Endothelial cell of umbilical vein (primary cell): ENCODE data around the gene CLTB. TPM values are rescaled to one million over a fixed set of nuclear protein-coding genes. Genes with fewer than 3 reads are reported as not detected.

Experiments
- BruUV-seq: library from RNA; stranded (reverse); fragments of 400-500 nt; replicated peaks from 2 replicates; lab custom pipeline; 2021; lab: Mats Ljungman, UMichigan
- CTCF ChIA-PET: fragments of 300-600, 350-600 bp; sonication (Branson Sonifier 250); formaldehyde crosslinking; loops from one replicate; lab custom pipeline; 2021; ENCODE audit warnings: antibody characterized with exemption, inconsistent platforms; lab: Charles Lee
- POLR2A ChIA-PET: fragments of 300-600, 350-600 bp; sonication (Branson Sonifier 250); formaldehyde crosslinking; loops from one replicate; lab custom pipeline; 2021; ENCODE audit warnings: antibody characterized with exemption, inconsistent platforms; lab: Charles Lee
- DNase-seq: peaks from one replicate; pipeline ENCODE4 v3.0.0-alpha.2; 2011; ENCODE audit warnings: low read depth, low spot score
- FAIRE-seq: peaks from 2 replicates; lab custom pipeline; 2011; peaks lifted over from hg19 to GRCh38; lab: Jason Lieb, UNC
- H2AFZ ChIP-seq: 2 replicates; pipeline ENCODE4 v1.6.0; 2012; ENCODE audit warnings: low read depth, low read length, control low read depth, inconsistent platforms
- H3K27ac ChIP-seq: 2 replicates; pipeline ENCODE4 v1.5.1; 2011; ENCODE audit warnings: low read depth, mild to moderate bottlenecking, control low read depth, low read length, moderate library complexity; ENCODE audit not compliant: insufficient read depth
- H3K27me3 ChIP-seq, 2 experiments: 2 replicates each; pipeline versions ENCODE4 v1.6.0 to v1.6.1; 2011; ENCODE audit warnings: low read length in 2 of 2, mixed read lengths in 1 of 2; ENCODE audit not compliant: control insufficient read depth in 2 of 2, insufficient read depth in 2 of 2
- H3K36me3 ChIP-seq, 2 experiments: 2 replicates in 1 of 2; 3 replicates in 1 of 2; pipeline ENCODE4 v1.5.1; 2011; ENCODE audit warnings: low read length in 2 of 2, mild to moderate bottlenecking in 1 of 2, moderate library complexity in 1 of 2; ENCODE audit not compliant: control insufficient read depth in 2 of 2, insufficient read depth in 2 of 2; ENCODE audit errors: extremely low read depth in 1 of 2
- H3K4me1 ChIP-seq: 3 replicates; pipeline ENCODE4 v1.5.1; 2011; ENCODE audit warnings: mild to moderate bottlenecking, low read length; ENCODE audit not compliant: control insufficient read depth, insufficient read depth; ENCODE audit errors: extremely low read depth
- H3K4me2 ChIP-seq: 2 replicates; pipeline ENCODE4 v1.6.1; 2011; ENCODE audit warnings: low read length, control low read depth, mixed read lengths; ENCODE audit not compliant: insufficient read depth
- H3K4me3 ChIP-seq, 3 experiments: fragments of 200-600 bp in 1 of 3; sonication (generic), shearing (Covaris generic) in 1 of 3; replicated peaks in 1 of 3; 2 replicates each; pipeline ENCODE4 v1.5.1; 2011 to 2016; ENCODE audit warnings: control low read depth in 3 of 3, low read length in 3 of 3, mild to moderate bottlenecking in 2 of 3, inconsistent platforms in 1 of 3, low read depth in 1 of 3, moderate library complexity in 1 of 3; ENCODE audit not compliant: insufficient read depth in 1 of 3
- H3K79me2 ChIP-seq: 2 replicates; pipeline ENCODE4 v1.6.0; 2012; ENCODE audit warnings: low read length, inconsistent platforms; ENCODE audit not compliant: control insufficient read depth, insufficient read depth
- H3K9ac ChIP-seq: replicated peaks from 2 replicates; pipeline ENCODE3; 2011; ENCODE audit warnings: low read length, control low read depth; ENCODE audit not compliant: insufficient read depth; ENCODE audit errors: extremely low read depth
- H3K9me1 ChIP-seq: replicated peaks from 3 replicates; pipeline ENCODE4 v1.6.0; 2011; ENCODE audit warnings: mild to moderate bottlenecking, low read length; ENCODE audit not compliant: control insufficient read depth, insufficient read depth; ENCODE audit errors: extremely low read depth
- H3K9me3 ChIP-seq: replicated peaks from 2 replicates; pipeline ENCODE4 v1.5.1; 2012; ENCODE audit warnings: low read length, inconsistent platforms; ENCODE audit not compliant: control insufficient read depth, insufficient read depth
- H4K20me1 ChIP-seq: replicated peaks from 2 replicates; pipeline ENCODE3; 2011; ENCODE audit warnings: mild to moderate bottlenecking, low read length; ENCODE audit not compliant: control insufficient read depth, insufficient read depth; ENCODE audit errors: extremely low read depth
- EZH2 ChIP-seq: IDR thresholded peaks from 2 replicates; pipeline ENCODE4 v1.6.1; 2012; ENCODE audit warnings: borderline replicate concordance, low read depth, mild to moderate bottlenecking, moderate library complexity, low read length, inconsistent platforms; ENCODE audit not compliant: severe bottlenecking
- FOS ChIP-seq: IDR thresholded peaks from 2 replicates; pipeline ENCODE4 v1.6.1; 2011; ENCODE audit warnings: mild to moderate bottlenecking, low read length, moderate library complexity, borderline replicate concordance; ENCODE audit not compliant: insufficient read depth
- GATA2 ChIP-seq: IDR thresholded peaks from 2 replicates; pipeline ENCODE4 v1.7.0; 2011; ENCODE audit warnings: low read depth, mild to moderate bottlenecking, moderate library complexity, mixed read lengths, low read length; ENCODE audit not compliant: insufficient read length, insufficient read depth
- JUN ChIP-seq: IDR thresholded peaks from 2 replicates; pipeline ENCODE4 v1.6.1; 2011; ENCODE audit warnings: borderline replicate concordance, low read depth; ENCODE audit not compliant: insufficient read length, insufficient read depth
- MYC ChIP-seq: IDR thresholded peaks from one replicate; pipeline ENCODE4 v1.6.1; 2011; ENCODE audit warnings: mild to moderate bottlenecking, low read depth, low read length
- POLR2A ChIP-seq: IDR thresholded peaks from 2 replicates; pipeline ENCODE4 v1.6.1; 2012; ENCODE audit warnings: low read depth, mild to moderate bottlenecking, control low read depth, low read length
- POLR2AphosphoS5 ChIP-seq: IDR thresholded peaks from 2 replicates; pipeline ENCODE4 v1.6.1; 2012; ENCODE audit warnings: low read depth, mild to moderate bottlenecking, control low read depth, low read length, moderate library complexity; ENCODE audit not compliant: insufficient read depth
- dilution Hi-C: fragments of 300-500 bp; cut with MboI; formaldehyde crosslinking; loops from one replicate; pipeline ENCODE4 v1.15.0; 2019; ENCODE audit warnings: low sequenced_read_pairs; ENCODE audit not compliant: extremely low pct_ligation_motif_present
- intact Hi-C: fragments of 100-400 bp; cut with micrococcal nuclease; formaldehyde crosslinking; loops from one replicate; pipeline ENCODE4 v1.10.0; 2022
- polyA plus RNA-seq, 4 experiments: library from polyadenylated mRNA; depleted of rRNA in 3 of 4; stranded (reverse) in 3 of 4; unstranded in 1 of 4; fragments of >200 nt; gene quantifications; 2 replicates each; pipeline versions ENCODE4 v1.2.1 to v1.2.3, GENCODE V29; 2011 to 2012; ENCODE audit warnings: missing spikeins in 1 of 4
- total RNA-seq: library from RNA; stranded (reverse); gene quantifications from 2 replicates; pipeline ENCODE4 v1.2.3, GENCODE V29; 2021
- TF ChIP-seq, protein P1 (sequence below): IDR thresholded peaks from 2 replicates; pipeline ENCODE4 v1.6.1; 2011; ENCODE audit not compliant: insufficient read depth, insufficient read length
- TF ChIP-seq, protein P2 (sequence below), 2 donors: IDR thresholded peaks; 1 replicate in 1 of 2; 2 replicates in 1 of 2; pipeline ENCODE4 v1.5.1; 2011; ENCODE audit warnings: low read length in 2 of 2, mild to moderate bottlenecking in 2 of 2, moderate library complexity in 2 of 2, control low read depth in 1 of 2, inconsistent platforms in 1 of 2, low read depth in 1 of 2; ENCODE audit not compliant: insufficient read depth in 1 of 2; ENCODE audit errors: extremely low read depth in 1 of 2

The CLTB gene
- total and polyA plus RNA-seq, 2 donors (not counting 3 experiments of a cell fraction or from before 2014, with no cell fraction given) = 73.2 to 111 TPM

DNA sequence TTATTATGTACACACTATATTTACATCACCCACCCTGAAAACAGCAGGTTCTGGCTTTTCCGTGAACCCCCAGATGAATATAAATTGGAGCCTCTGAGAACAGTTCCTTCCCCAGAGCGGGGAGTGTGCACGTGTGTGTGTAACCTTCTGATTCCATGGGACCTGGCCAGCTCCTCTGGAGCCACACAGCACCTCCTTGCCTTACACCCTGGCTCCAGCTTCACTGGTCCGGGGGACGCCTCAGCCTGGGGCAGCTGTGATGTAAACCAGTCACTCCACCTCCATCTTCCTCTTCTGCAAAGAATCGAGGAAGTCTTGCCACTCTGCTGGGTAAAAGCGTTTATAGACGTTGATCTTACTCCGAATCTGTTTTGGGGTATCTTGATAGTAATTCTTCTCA, 32.4 kb downstream of the CLTB start:
- ChIA-PET POLR2A (no interaction called here), CTCF (interaction anchor here (0.7 kb wide), 1 partner anchor 9 kb away, joined by 3 read pairs; no protein-coding TSS in a partner anchor)
- DNase-seq = no peak
- Histone ChIP-seq H3K79me2 (peaks cover 34% of the 10 kb centered on the region), H3K4me1 (peaks cover 11% of the 10 kb centered on the region), H3K4me2 (no peak overlapping the region), H3K9me3 (no peaks in the 10 kb centered on the region), H4K20me1 (no peaks in the 10 kb centered on the region), H2AFZ (no peak overlapping the region), H3K4me3 (no peak overlapping the region), H3K27me3 (no peaks in the 10 kb centered on the region), H3K36me3 (peaks cover 12 to 23% of the 10 kb centered on the region in 2 experiments), H3K27ac (no peak overlapping the region), H3K9ac (no peak overlapping the region), H3K9me1 (no peaks in the 10 kb centered on the region)
- dilution Hi-C loops = no loop called here
- TF ChIP-seq MYC (no peak), EZH2 (no peak), POLR2AphosphoS5 (no peak), GATA2 (no peak), JUN (no peak), FOS (no peak), POLR2A (no peak)
- TF ChIP-seq, protein P1, sequence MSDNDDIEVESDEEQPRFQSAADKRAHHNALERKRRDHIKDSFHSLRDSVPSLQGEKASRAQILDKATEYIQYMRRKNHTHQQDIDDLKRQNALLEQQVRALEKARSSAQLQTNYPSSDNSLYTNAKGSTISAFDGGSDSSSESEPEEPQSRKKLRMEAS = no peak
- TF ChIP-seq, protein P2, sequence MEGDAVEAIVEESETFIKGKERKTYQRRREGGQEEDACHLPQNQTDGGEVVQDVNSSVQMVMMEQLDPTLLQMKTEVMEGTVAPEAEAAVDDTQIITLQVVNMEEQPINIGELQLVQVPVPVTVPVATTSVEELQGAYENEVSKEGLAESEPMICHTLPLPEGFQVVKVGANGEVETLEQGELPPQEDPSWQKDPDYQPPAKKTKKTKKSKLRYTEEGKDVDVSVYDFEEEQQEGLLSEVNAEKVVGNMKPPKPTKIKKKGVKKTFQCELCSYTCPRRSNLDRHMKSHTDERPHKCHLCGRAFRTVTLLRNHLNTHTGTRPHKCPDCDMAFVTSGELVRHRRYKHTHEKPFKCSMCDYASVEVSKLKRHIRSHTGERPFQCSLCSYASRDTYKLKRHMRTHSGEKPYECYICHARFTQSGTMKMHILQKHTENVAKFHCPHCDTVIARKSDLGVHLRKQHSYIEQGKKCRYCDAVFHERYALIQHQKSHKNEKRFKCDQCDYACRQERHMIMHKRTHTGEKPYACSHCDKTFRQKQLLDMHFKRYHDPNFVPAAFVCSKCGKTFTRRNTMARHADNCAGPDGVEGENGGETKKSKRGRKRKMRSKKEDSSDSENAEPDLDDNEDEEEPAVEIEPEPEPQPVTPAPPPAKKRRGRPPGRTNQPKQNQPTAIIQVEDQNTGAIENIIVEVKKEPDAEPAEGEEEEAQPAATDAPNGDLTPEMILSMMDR (IDR thresholded peaks at IDR 0.05; ENCODE audit: extremely low read depth in 1 of 2, insufficient read depth in 1 of 2, low read depth in 1 of 2, low read length in 2 of 2) = no peak
- BruUV-seq = no TSS peak
- intact Hi-C loops = loop anchor here (10.0 kb wide), 1 partner anchor 1211 kb away; the partner anchor contains the start of gene TMED9
- no peak for FAIRE-seq
